Tibial nerve (tissue), 4 donors: ENCODE data around the gene CDC20. TPM values are rescaled to one million over a fixed set of nuclear protein-coding genes. Genes with fewer than 3 reads are reported as not detected.

Experiments
- DNase-seq, 2 donors: peaks; one replicate each; pipeline ENCODE4 v3.0.0-alpha.2; 2019; ENCODE audit warnings: low spot score in 2 of 2
- H3K27ac ChIP-seq, 4 donors: fragments of 200-600 bp; sonication (generic) in 3 of 4; one replicate each; pipeline ENCODE4 v1.5.1; 2017 to 2019; ENCODE audit warnings: mild to moderate bottlenecking in 1 of 4
- H3K27me3 ChIP-seq, 2 donors: fragments of 200-600 bp; sonication (generic) in 1 of 2; one replicate each; pipeline versions ENCODE4 v1.5.1 to v1.6.0; 2017 to 2019
- H3K36me3 ChIP-seq, 3 donors: fragments of 200-600 bp; sonication (generic); one replicate each; pipeline ENCODE4 v1.5.1; 2018 to 2019
- H3K4me1 ChIP-seq, 4 donors: fragments of 200-600 bp; sonication (generic) in 3 of 4; one replicate each; pipeline ENCODE4 v1.5.1; 2017 to 2019
- H3K4me3 ChIP-seq, 4 donors: fragments of 200-600 bp; sonication (generic) in 3 of 4; one replicate each; pipeline ENCODE4 v1.5.1; 2017 to 2019; ENCODE audit warnings: mild to moderate bottlenecking in 1 of 4, moderate library complexity in 1 of 4
- H3K9me3 ChIP-seq, 4 donors: fragments of 200-600 bp; sonication (generic) in 3 of 4; one replicate each; pipeline ENCODE4 v1.5.1; 2017 to 2019
- EP300 ChIP-seq, 2 donors: sonication (generic); formaldehyde crosslinking; IDR thresholded peaks; one replicate each; pipeline ENCODE4 v1.6.1; 2017; ENCODE audit warnings: antibody characterized with exemption in 2 of 2, mild to moderate bottlenecking in 1 of 2
- POLR2A ChIP-seq, 2 donors: fragments of 450-650 bp; IDR thresholded peaks; one replicate each; pipeline ENCODE4 v1.6.1; 2017; ENCODE audit warnings: antibody characterized with exemption in 2 of 2, mild to moderate bottlenecking in 2 of 2, moderate library complexity in 2 of 2
- WGBS, 2 donors: methylation state at CpG; one replicate each; pipeline ENCODE4 v1.1.5; 2018; 5-methylcytosine and 5-hydroxymethylcytosine counted together
- total RNA-seq, 4 donors: library from RNA; depleted of rRNA; stranded (reverse); fragments of >200 nt; gene quantifications; one replicate each; pipeline ENCODE4 v1.1.0, GENCODE V29; 2016
- TF ChIP-seq, protein P1 (sequence below), 5 experiments: fragments of 200-600 bp in 3 of 5; fragments of 450-650 bp in 2 of 5; sonication (generic) in 3 of 5; IDR thresholded peaks; one replicate each; pipeline ENCODE4 v1.5.1; 2016 to 2019; ENCODE audit warnings: antibody characterized with exemption in 5 of 5, mild to moderate bottlenecking in 3 of 5, moderate library complexity in 2 of 5

Gene CDC20
- total RNA-seq, 4 donors from 2014 or later: 0.42 to 3.5 (median 1.5) TPM

DNA sequence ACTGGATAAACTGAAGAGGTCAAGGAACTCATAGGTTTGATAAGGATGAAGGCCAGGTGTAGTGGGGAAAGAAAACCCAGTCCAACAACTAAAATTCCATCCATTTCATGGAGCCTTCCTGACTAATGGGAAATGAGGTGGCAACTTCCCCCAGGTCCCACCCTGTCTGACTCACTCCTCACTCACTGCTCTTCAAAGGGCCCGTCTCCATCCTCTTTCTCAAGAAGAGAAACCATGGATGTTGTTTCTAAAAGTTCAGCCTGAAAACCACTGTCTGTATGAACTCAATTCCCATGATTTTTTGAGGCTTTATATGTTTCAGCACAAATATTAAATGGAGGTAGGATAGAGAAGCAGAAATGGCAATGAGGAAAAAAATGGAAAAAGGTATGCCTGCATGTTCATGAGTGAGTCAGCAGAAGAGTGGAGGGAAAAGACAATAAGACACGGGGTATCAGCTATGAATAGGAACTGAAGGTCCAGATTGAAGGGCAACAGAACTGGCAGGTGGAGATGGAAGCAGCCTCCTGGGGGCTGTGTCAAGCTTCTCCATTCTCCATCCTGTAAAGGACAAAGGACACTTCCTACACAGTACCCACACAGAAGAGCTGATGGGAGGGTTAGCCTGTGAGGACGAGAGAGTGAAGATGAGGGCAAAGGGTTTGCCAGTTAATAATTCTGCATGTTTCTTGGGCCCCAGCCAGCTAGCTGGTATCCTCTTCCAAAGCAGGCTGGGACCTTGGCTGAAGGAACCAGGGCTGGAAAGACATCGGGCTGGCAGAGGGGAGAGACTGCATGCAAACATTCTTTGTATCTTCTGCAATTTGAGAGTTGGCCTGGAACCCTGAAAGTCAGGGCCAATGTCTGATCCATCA is 14.5 kb downstream of the CDC20 start:
- peaks cover 0 to 30% (median 8%) of the 10 kb centered on the region in 4 donors for H3K4me1 ChIP-seq
- no peak overlapping the region for H3K4me3 ChIP-seq
- peak overlapping the region in 2 of 4 donors; percentile 65 to 66 for H3K27ac ChIP-seq
- TF ChIP-seq, protein P1, sequence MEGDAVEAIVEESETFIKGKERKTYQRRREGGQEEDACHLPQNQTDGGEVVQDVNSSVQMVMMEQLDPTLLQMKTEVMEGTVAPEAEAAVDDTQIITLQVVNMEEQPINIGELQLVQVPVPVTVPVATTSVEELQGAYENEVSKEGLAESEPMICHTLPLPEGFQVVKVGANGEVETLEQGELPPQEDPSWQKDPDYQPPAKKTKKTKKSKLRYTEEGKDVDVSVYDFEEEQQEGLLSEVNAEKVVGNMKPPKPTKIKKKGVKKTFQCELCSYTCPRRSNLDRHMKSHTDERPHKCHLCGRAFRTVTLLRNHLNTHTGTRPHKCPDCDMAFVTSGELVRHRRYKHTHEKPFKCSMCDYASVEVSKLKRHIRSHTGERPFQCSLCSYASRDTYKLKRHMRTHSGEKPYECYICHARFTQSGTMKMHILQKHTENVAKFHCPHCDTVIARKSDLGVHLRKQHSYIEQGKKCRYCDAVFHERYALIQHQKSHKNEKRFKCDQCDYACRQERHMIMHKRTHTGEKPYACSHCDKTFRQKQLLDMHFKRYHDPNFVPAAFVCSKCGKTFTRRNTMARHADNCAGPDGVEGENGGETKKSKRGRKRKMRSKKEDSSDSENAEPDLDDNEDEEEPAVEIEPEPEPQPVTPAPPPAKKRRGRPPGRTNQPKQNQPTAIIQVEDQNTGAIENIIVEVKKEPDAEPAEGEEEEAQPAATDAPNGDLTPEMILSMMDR (IDR thresholded peaks at IDR 0.05): no peak
- no peak for TF ChIP-seq EP300 (IDR thresholded peaks at IDR 0.05)
- peaks cover 0 to 7% (median 0%) of the 10 kb centered on the region in 3 donors for H3K36me3 ChIP-seq
- no peaks in the 10 kb centered on the region for H3K27me3 ChIP-seq
- DNase-seq: no peak
- 60 to 64% methylated on average over 4 of the region's 4 CpGs for WGBS, 2 donors
- no peaks in the 10 kb centered on the region for H3K9me3 ChIP-seq

DNA sequence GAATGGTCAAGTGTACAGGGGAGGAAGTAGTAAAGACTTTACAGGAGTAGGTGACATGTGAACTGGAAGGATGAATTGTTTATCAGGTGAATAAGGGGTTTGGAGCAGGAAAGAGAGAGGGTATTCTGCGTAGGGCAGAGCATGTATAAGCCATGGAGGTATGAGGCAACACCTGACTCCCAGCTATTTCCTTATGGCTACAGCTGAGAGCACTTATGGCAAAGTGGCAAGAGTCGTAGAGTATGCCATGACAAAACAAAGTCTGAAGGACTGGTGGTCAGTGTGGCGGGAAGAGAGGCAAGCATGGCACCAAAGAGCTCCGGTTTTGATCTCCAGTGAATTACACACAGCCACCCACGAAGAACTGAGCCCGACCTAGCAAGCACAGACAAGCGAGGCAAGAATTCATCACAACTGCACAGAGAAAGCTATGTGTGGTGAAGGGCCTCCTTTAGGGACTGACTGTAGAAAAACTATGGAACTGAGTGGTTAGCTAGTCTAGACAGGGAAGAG is 18.0 kb downstream of the CDC20 start:
- no peaks in the 10 kb centered on the region for H3K27me3 ChIP-seq
- H3K9me3 ChIP-seq: no peaks in the 10 kb centered on the region
- no peak for DNase-seq
- H3K36me3 ChIP-seq: peaks cover 0 to 7% (median 0%) of the 10 kb centered on the region in 3 donors
- H3K27ac ChIP-seq: peak overlapping the region in 2 of 4 donors; percentile 12 to 15
- H3K4me1 ChIP-seq: peaks cover 0 to 15% (median under 1%) of the 10 kb centered on the region in 4 donors
- TF ChIP-seq, protein P1 (IDR thresholded peaks at IDR 0.05): no peak
- no peak for TF ChIP-seq EP300 (IDR thresholded peaks at IDR 0.05)
- no peak overlapping the region for H3K4me3 ChIP-seq
- WGBS, 2 donors: 66 to 69% methylated on average over 7 of the region's 7 CpGs

DNA sequence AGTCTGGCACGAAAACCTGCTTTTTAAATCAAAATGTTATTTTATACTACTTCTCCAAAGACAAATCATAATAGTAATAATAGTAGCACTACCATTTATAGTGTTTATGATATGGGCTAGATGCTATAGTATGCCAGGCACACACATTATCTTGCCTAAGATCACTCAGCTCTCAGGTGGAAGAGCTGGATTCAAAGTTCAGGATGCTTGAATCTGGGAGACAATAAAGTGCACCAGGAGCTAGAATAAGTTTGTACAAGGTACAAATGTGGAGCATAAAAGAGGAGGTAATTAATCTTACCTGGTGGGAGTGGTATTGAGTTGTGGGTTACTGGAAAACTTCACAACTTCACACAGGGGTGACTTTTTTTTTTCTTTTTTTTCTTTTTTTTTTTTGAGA is 19.1 kb downstream of the CDC20 start:
- DNase-seq: no peak
- TF ChIP-seq EP300 (IDR thresholded peaks at IDR 0.05): no peak
- no peak for TF ChIP-seq POLR2A (IDR thresholded peaks at IDR 0.05)
- TF ChIP-seq, protein P1 (IDR thresholded peaks at IDR 0.05): no peak
- 68 to 83% methylated on average over 1 of the region's 1 CpG for WGBS, 2 donors

GRCh38 chr1:43379476-43379875 is 20.7 kb downstream of the CDC20 start:
- Histone ChIP-seq H3K4me1 (peaks cover 0 to 24% (median 6%) of the 10 kb centered on the region in 4 donors), H3K27me3 (no peaks in the 10 kb centered on the region), H3K9me3 (no peaks in the 10 kb centered on the region), H3K4me3 (no peak overlapping the region), H3K36me3 (peaks cover 0 to 21% (median 14%) of the 10 kb centered on the region in 3 donors), H3K27ac (peak overlapping the region in 2 of 4 donors; percentile 82 to 85)
- TF ChIP-seq POLR2A (IDR thresholded peaks at IDR 0.05) (no peak), EP300 (IDR thresholded peaks at IDR 0.05) (no peak)
- TF ChIP-seq, protein P1 (IDR thresholded peaks at IDR 0.05): no peak
- DNase-seq: no peak
- 84 to 95% methylated on average over 1 of the region's 1 CpG for WGBS, 2 donors

More for the DNA sequence above, 19.1 kb downstream of the CDC20 start:
- Histone ChIP-seq H3K27ac (peak overlapping the region in 1 of 4 donors; percentile 44), H3K4me3 (no peak overlapping the region), H3K27me3 (no peaks in the 10 kb centered on the region), H3K36me3 (peaks cover 0 to 12% (median 1%) of the 10 kb centered on the region in 3 donors), H3K4me1 (peaks cover 0 to 25% (median 5%) of the 10 kb centered on the region in 4 donors), H3K9me3 (no peaks in the 10 kb centered on the region)

DNA sequence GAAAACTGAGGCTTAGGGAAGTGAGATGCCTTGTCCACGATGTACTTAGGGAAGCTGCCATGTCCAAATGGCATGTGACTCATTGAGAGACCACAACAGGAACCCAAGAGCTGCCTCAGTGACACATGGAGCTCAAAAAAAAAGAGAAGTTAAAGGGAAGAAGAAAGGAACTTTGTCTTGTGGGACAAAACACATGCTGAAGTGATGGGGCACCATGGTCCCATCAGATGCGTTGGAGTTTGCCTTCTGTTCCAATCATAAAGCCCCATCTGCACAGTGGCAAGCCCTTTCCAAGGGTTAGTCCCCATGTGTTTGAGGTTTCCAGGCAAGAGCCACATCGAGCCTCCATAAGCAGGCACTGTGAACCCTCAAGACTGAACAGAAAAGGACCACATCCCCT is 22.8 kb downstream of the CDC20 start:
- peak in 1 of 2 donors; percentile 24 for DNase-seq
- 22 to 38% methylated on average over 3 of the region's 3 CpGs for WGBS, 2 donors
- no peak overlapping the region for H3K4me3 ChIP-seq
- H3K9me3 ChIP-seq: no peaks in the 10 kb centered on the region
- H3K4me1 ChIP-seq: peaks cover 0 to 24% (median 6%) of the 10 kb centered on the region in 4 donors
- H3K36me3 ChIP-seq: peaks cover 0 to 42% (median 30%) of the 10 kb centered on the region in 3 donors
- peak overlapping the region in 3 of 4 donors; percentile 2 to 85 (median 82) for H3K27ac ChIP-seq
- H3K27me3 ChIP-seq: no peaks in the 10 kb centered on the region
- TF ChIP-seq, protein P1 (IDR thresholded peaks at IDR 0.05): no peak
- TF ChIP-seq POLR2A (IDR thresholded peaks at IDR 0.05) (no peak), EP300 (IDR thresholded peaks at IDR 0.05) (peak in 1 of 2 donors; percentile 20)
